Activated T-cell treated with anti-CD3 and anti-CD28 coated beads, Interleukin-2, amount 50 U/mL, for 72 hours (primary cell): ENCODE measurements around the gene UBXN7. TPM values are rescaled to one million over a fixed set of nuclear protein-coding genes. Genes with fewer than 3 reads are reported as not detected.
A peak's percentile ranks its signal among the peaks of the same experiment; 100 is the strongest.
"Not testable (repeated sequence)": the region's sequence is repeated elsewhere in the genome, so short reads cannot be mapped to it uniquely, and the experiment has no call there.

Experiments used
- ATAC-seq, 2 donors: fragments of 150-1000 bp; cut with Tn5 transposase; replicated peaks in 1 of 2; 2 replicates each; pipeline ENCODE4 v1.10.0; 2021; ENCODE audit warnings: moderate library complexity in 2 of 2, mild to moderate bottlenecking in 1 of 2
- DNase-seq, 2 donors: peaks; one replicate each; pipeline ENCODE4 v3.0.0; 2021 to 2022; ENCODE audit warnings: mixed read lengths in 1 of 2
- H3K27ac Mint-ChIP-seq: one replicate; pipeline ENCODE4 v1.8.0; 2022; ENCODE audit warnings: mild to moderate bottlenecking, moderate library complexity, mixed read lengths
- H3K27me3 Mint-ChIP-seq: one replicate; pipeline ENCODE4 v1.8.0; 2022; ENCODE audit warnings: low read depth, mixed read lengths
- H3K36me3 Mint-ChIP-seq, 2 donors: one replicate each; pipeline ENCODE4 v1.8.0; 2022; ENCODE audit warnings: mixed read lengths in 2 of 2, mild to moderate bottlenecking in 1 of 2; ENCODE audit not compliant: insufficient read depth in 2 of 2
- H3K4me1 Mint-ChIP-seq: one replicate; pipeline ENCODE4 v1.8.0; 2022; ENCODE audit warnings: low read depth, mixed read lengths
- H3K4me3 Mint-ChIP-seq, 2 donors: one replicate each; pipeline ENCODE4 v1.8.0; 2022; ENCODE audit warnings: mild to moderate bottlenecking in 2 of 2, mixed read lengths in 2 of 2, moderate library complexity in 2 of 2
- H3K9me3 Mint-ChIP-seq, 2 donors: one replicate each; pipeline ENCODE4 v1.8.0; 2022; ENCODE audit warnings: mixed read lengths in 2 of 2
- total RNA-seq, 2 donors: library from RNA; stranded (reverse); gene quantifications; one replicate each; pipeline ENCODE4 v1.2.3, GENCODE V29; 2022

UBXN7 gene, protein sequence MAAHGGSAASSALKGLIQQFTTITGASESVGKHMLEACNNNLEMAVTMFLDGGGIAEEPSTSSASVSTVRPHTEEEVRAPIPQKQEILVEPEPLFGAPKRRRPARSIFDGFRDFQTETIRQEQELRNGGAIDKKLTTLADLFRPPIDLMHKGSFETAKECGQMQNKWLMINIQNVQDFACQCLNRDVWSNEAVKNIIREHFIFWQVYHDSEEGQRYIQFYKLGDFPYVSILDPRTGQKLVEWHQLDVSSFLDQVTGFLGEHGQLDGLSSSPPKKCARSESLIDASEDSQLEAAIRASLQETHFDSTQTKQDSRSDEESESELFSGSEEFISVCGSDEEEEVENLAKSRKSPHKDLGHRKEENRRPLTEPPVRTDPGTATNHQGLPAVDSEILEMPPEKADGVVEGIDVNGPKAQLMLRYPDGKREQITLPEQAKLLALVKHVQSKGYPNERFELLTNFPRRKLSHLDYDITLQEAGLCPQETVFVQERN
- total RNA-seq, result 10 to 100 TPM; 77.3 to 89.6 TPM

DNA sequence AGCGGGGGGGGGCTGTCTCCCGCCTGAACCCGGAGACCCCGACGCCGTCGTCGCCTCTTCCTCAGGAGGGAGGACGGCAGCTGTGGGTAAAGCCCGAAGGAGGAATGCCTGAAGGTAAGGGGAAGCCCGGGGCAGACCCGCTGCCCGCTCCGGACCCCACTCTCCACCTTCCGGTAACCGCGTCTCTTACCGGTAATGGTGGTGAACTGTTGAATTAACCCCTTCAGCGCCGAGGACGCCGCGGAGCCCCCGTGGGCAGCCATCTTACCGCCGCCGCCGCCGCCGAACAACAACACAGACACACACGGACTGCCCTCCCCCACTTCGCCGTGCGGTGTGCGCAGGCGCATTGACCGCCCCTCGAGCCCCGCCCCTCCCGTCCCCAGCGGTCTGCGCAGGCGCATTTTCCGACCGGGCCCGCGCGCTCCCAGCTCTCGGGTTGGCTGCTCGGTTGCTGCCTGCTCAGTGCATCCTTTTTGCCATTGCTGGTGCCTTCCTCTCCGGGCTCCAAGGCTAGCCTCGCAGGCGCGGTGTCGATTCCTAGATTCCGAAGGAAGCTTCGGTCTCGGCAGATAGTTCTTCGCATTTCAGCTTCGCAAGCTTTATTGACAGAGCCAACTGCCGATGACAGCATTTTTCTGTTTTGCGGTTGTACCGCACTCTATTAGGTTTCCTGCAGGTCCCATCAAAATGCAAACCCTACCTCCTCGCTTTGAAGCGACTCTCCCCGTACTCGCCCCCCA lies at the start of gene UBXN7:
TSS of gene UBXN7 (minus strand) at position 291 of the 743 bp plus-strand sequence. CDS start at position 263, 28 bp downstream.
- peak within 1 kb of the TSS; percentile 86 to 92 for H3K4me3 Mint-ChIP-seq
- ATAC-seq (peak; percentile 89 to 92), DNase-seq (peak; percentile 93 to 97)
- no peaks in the 10 kb centered on the region for H3K27me3 Mint-ChIP-seq
- H3K4me1 Mint-ChIP-seq, result peaks cover 27% of the 10 kb centered on the region
- peak within 1 kb of the TSS; percentile 99 for H3K27ac Mint-ChIP-seq
- H3K9me3 Mint-ChIP-seq, result no peaks in the 10 kb centered on the region
- peaks cover 7 to 8% of the 10 kb centered on the region in 2 donors for H3K36me3 Mint-ChIP-seq

DNA sequence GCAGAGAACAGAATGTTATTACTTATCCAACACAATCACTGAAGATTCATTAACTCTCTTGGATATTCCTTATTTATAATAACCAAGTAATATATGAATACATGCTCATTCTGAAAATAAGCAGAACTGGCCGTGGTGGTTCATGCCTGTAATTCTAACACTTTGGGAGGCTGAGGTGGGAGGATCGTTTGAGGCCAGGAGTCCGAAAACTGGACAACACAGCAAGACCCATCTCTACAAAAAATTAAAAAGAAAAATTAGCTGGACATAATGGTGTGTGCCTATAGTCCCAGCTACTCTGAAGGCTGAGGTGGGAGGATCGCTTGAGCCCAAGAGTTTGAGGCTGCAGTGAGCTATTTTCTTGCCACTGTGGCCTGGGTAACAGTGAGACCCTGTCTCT lies 45.5 kb upstream of the UBXN7 start:
- H3K4me1 Mint-ChIP-seq, result no peaks in the 10 kb centered on the region
- no peak for ATAC-seq
- H3K27ac Mint-ChIP-seq, result no peak overlapping the region
- no peak overlapping the region for H3K4me3 Mint-ChIP-seq
- H3K27me3 Mint-ChIP-seq, result no peaks in the 10 kb centered on the region
- peaks cover 2 to 25% of the 10 kb centered on the region in 2 donors for H3K36me3 Mint-ChIP-seq
- no peaks in the 10 kb centered on the region for H3K9me3 Mint-ChIP-seq
- DNase-seq, result no peak

DNA sequence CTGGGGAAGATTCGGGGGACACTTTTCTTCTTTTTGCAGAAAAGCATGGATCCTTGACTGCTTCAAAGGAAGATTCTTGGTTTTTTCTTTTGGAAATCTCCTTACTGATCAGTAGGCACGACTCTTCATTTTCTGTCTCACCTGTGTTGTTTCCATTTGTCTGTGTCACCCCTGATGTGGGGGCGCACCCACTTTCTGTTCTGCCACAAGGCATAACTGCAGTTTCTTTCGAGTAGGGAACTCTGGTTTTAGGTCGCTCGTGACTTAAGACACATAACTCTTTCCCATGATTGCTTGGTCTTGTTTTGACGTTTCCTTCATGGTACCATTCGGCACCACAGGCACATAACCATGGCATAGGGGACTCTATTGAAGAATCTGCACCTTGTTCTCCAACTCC lies 40.1 kb upstream of the UBXN7 start:
- peaks cover 8 to 30% of the 10 kb centered on the region in 2 donors for H3K36me3 Mint-ChIP-seq
- H3K27me3 Mint-ChIP-seq, result no peaks in the 10 kb centered on the region
- DNase-seq, result no peak
- peaks cover 9% of the 10 kb centered on the region for H3K4me1 Mint-ChIP-seq
- H3K4me3 Mint-ChIP-seq, result no peak overlapping the region
- no peak overlapping the region for H3K27ac Mint-ChIP-seq
- ATAC-seq, result no peak
- H3K9me3 Mint-ChIP-seq, result no peaks in the 10 kb centered on the region

DNA sequence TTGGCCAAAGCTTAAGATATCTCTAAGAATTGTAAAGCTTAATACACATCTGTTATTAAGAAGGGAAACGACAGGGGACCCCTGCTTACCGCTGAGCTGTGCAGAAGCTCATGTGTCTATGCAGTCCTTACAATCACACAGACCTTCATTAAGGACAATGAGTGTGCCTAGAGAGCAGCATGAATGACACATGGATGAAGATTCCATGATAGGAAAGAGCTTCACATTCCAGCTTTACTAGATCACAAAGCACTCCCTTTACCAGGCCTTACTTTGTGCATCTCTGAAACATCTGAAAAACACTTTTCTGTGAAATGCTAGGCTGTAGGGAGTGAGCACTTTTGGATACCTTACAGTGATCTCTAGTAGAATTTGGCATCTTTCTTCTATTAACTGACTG lies 39.3 kb upstream of the UBXN7 start:
- no peaks in the 10 kb centered on the region for H3K27me3 Mint-ChIP-seq
- H3K27ac Mint-ChIP-seq, result no peak overlapping the region
- H3K4me1 Mint-ChIP-seq, result peaks cover 9% of the 10 kb centered on the region
- DNase-seq (no peak), ATAC-seq (no peak)
- no peaks in the 10 kb centered on the region for H3K9me3 Mint-ChIP-seq
- peaks cover 8 to 26% of the 10 kb centered on the region in 2 donors for H3K36me3 Mint-ChIP-seq
- no peak overlapping the region for H3K4me3 Mint-ChIP-seq

DNA sequence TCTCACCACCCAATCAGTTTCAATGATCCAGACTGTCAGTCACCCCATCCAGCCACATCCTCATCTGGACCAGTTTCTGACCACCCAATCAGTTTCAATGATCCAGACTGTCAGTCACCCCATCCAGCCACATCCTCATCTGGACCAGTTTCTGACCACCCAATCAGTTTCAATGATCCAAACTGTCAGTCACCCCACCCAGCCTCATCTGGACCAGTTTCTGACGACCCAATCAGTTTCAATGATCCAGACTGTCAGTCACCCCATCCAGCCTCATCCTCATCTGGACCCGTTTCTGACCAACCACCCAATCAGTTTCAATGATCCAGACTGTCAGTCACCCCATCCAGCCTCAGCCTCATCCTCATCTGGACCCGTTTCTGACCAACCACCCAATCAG lies 38.0 kb upstream of the UBXN7 start:
- H3K9me3 Mint-ChIP-seq, ATAC-seq, H3K4me1 Mint-ChIP-seq, H3K27me3 Mint-ChIP-seq, DNase-seq, H3K4me3 Mint-ChIP-seq: not testable (repeated sequence)
- Mint-ChIP-seq H3K27ac (peak overlapping the region; percentile 85), H3K36me3 (peaks cover 8 to 25% of the 10 kb centered on the region in 2 donors)

DNA sequence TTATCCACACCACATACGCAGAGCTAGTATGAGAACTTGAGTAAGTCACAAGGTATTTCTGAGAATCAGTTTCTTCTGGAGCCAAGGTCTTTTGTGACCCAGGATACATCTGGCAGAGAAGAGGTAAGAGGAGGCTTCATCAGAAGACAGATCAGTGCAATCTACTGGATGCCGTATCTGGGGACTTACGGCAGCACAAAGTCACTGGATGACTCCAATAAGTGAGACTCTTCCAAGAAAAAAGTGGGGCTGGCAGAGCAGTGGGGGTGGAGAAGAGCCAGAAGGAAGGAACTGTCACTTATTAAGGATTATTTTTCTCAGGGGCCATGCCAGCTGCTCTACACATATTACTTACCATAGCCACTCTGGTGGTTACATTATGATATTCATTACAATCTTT lies 31.6 kb upstream of the UBXN7 start:
- Mint-ChIP-seq H3K4me1 (peaks cover 15% of the 10 kb centered on the region), H3K27me3 (no peaks in the 10 kb centered on the region), H3K27ac (no peak overlapping the region), H3K9me3 (peaks cover 6 to 16% of the 10 kb centered on the region in 2 donors), H3K4me3 (no peak overlapping the region), H3K36me3 (peaks cover 11 to 14% of the 10 kb centered on the region in 2 donors)
- ATAC-seq (no peak), DNase-seq (no peak)

DNA sequence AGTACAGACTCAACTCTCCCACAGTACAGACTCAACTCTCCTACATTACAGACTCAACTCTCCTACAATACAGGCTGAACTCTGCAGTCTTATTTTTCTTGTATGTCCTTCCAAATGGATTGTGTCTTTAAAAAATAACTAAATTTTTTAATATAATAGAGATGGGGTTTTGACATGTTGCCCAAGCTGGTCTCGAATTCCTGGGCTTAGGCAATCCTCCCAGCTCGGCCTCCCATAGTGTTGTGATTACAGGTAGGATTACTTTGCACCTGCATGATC lies 31.2 kb upstream of the UBXN7 start:
- no peak for ATAC-seq
- Mint-ChIP-seq H3K27me3 (no peaks in the 10 kb centered on the region), H3K9me3 (peaks cover 6 to 16% of the 10 kb centered on the region in 2 donors), H3K36me3 (peaks cover 11 to 14% of the 10 kb centered on the region in 2 donors), H3K4me1 (peaks cover 15% of the 10 kb centered on the region), H3K27ac (no peak overlapping the region), H3K4me3 (no peak overlapping the region)
- DNase-seq, result no peak

DNA sequence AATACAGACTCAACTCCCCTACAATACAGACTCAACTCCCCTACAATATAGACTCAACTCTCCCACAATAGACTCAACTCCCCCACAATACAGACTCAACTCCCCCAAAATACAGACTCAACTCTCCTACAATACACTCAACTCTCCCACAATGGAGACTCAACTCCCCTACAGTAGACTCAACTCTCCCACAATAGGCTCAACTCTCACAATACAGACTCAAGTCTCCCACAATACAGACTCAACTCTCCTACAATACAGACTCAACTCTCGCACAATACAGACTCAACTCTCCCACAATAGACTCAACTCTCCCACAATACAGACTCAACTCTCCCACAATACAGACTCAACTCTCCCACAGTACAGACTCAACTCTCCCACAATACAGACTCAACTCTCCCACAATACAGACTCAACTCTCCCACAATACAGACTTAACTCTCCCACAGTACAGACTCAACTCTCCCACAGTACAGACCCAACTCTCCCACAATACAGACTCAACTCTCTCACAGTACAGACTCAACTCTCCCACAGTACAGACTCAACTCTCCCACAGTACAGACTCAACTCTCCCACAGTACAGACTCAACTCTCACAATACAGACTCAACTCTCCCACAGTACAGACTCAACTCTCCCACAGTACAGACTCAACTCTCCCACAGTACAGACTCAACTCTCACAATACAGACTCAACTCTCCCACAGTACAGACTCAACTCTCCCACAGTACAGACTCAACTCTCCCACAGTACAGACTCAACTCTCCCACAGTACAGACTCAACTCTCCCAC lies 30.7 kb upstream of the UBXN7 start:
- DNase-seq, H3K27ac Mint-ChIP-seq, H3K27me3 Mint-ChIP-seq, ATAC-seq, H3K4me3 Mint-ChIP-seq: not testable (repeated sequence)
- H3K9me3 Mint-ChIP-seq, result peaks cover 6 to 16% of the 10 kb centered on the region in 2 donors
- peaks cover 11 to 14% of the 10 kb centered on the region in 2 donors for H3K36me3 Mint-ChIP-seq
- peaks cover 16% of the 10 kb centered on the region for H3K4me1 Mint-ChIP-seq

DNA sequence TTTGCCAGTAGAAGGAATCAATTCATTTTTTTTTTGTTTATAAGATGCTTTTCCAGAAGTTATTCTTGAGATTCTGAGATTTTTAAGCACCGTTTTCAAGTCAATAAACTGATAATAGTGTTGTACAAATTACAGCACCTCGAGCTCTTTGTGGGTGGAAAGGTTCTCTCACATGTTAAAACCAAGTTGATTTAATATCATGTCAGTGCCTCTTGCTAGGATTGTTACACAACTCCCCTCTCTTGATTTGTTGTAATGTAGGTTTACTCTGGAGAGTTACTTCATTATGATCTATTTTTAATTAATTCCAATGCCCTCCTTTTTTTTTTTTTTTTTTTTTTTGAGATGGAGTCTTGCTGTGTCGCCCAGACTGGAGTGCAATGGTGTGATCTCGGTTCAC lies 25.8 kb upstream of the UBXN7 start:
- peak overlapping the region; percentile 10 for H3K27ac Mint-ChIP-seq
- peaks cover 6 to 13% of the 10 kb centered on the region in 2 donors for H3K9me3 Mint-ChIP-seq
- H3K36me3 Mint-ChIP-seq, result peaks cover 4 to 11% of the 10 kb centered on the region in 2 donors
- no peaks in the 10 kb centered on the region for H3K27me3 Mint-ChIP-seq
- no peak overlapping the region for H3K4me3 Mint-ChIP-seq
- ATAC-seq (no peak), DNase-seq (no peak)
- peaks cover 21% of the 10 kb centered on the region for H3K4me1 Mint-ChIP-seq

DNA sequence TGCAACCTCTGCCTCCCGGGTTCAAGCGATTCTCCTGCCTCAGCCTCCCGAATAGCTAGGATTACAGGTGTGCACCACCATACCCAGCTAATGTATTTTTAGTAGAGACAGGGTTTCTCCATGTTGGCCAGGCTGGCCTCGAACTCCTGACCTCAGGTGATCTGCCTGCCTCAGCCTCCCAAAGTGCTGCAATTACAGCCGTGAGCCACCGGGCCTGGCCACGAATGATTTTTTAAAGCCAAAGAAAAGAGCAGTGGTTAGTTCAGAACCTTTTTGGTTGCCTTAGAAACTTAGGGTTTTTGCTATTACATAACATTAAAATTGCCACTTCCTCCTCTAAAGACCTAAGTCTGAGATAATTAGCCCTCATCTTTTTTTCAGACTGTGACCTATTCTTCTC lies 25.2 kb upstream of the UBXN7 start:
- H3K4me1 Mint-ChIP-seq, result peaks cover 21% of the 10 kb centered on the region
- not testable (repeated sequence) for ATAC-seq, H3K9me3 Mint-ChIP-seq, H3K27me3 Mint-ChIP-seq, H3K36me3 Mint-ChIP-seq, DNase-seq, H3K27ac Mint-ChIP-seq, H3K4me3 Mint-ChIP-seq

DNA sequence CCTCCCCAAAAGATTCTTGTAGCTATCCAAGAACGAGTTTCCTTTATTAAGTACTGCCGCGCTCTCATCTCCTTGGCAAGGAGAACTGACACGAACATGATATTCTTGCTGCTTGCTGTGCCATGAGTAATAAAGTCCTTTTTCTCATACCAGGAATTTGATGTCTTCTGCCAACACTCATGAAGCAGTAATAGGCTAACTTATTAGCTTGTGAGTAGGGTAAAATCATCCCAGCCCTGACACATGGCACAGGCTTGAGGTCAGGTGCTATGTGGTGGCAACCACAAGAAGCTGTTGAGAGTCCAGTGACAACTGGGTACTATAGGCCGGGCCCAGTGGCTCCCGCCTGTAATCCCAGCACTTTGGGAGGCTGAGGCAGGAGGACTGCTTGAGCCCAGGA lies 22.7 kb upstream of the UBXN7 start:
- Mint-ChIP-seq H3K27ac (no peak overlapping the region), H3K9me3 (no peaks in the 10 kb centered on the region), H3K27me3 (no peaks in the 10 kb centered on the region), H3K36me3 (no peaks in the 10 kb centered on the region), H3K4me1 (peaks cover 6% of the 10 kb centered on the region), H3K4me3 (no peak overlapping the region)
- ATAC-seq (peak in 1 of 2 donors; percentile 48), DNase-seq (no peak)

DNA sequence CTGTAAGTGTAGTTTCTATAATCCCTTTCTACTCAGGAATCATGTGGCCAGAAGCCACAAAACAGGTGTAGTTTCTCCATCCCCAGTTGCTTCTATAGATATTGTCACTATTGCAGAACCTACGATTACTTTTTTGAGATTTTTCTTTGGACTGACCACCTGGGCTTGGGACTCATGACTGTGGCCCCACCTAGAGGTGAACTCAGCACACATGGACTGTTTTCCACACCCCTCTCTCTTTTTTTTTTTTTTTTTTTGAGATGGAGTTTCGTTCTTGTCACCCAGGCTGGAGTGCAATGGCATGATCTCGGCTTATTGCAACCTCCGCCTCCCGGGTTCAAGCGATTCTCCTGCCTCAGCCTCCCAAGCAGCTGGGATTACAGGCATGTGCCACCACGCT lies 13.2 kb upstream of the UBXN7 start:
- H3K4me1 Mint-ChIP-seq, result peaks cover 21% of the 10 kb centered on the region
- not testable (repeated sequence) for H3K27ac Mint-ChIP-seq, H3K9me3 Mint-ChIP-seq, DNase-seq, H3K27me3 Mint-ChIP-seq, H3K4me3 Mint-ChIP-seq, ATAC-seq, H3K36me3 Mint-ChIP-seq

DNA sequence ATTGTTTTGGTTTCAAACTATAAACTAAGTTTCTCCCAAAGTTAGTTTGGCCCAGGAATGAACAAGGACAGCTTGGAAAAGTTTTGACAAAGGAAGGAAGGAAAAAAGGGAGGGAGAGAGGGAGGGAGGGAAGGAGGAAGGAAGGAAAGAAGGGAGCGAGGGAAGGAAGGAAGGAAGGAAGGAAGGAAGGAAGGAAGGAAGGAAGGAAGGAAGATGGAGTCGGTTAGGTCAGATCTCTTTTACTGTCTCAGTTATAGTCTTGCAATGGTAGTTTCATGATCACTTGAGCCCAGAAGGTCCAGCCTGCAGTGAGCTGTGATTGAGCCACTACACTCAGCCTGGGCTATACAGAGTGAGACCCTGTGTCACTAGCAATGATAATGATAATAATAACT lies 12.3 kb upstream of the UBXN7 start:
- Mint-ChIP-seq H3K36me3 (no peaks in the 10 kb centered on the region), H3K27ac (no peak overlapping the region), H3K4me1 (peaks cover 25% of the 10 kb centered on the region), H3K4me3 (peak overlapping the region in 1 of 2 donors; percentile 35), H3K9me3 (no peaks in the 10 kb centered on the region), H3K27me3 (no peaks in the 10 kb centered on the region)
- ATAC-seq, result no peak
- DNase-seq, result no peak
